Right ventricle myocardium superior (tissue), 1 donor: ENCODE data around the gene PRAMEF5. TPM values are rescaled to one million over a fixed set of nuclear protein-coding genes. Genes with fewer than 3 reads are reported as not detected.
"Not testable (repeated sequence)": the region's sequence is repeated elsewhere in the genome, so short reads cannot be mapped to it uniquely, and the experiment has no call there.

Experiments
- ATAC-seq: fragments of 200-7000 bp; cut with Tn5 transposase; one replicate; pipeline ENCODE4 v1.9.1; 2020; ENCODE audit warnings: mild to moderate bottlenecking; ENCODE audit not compliant: poor library complexity
- DNase-seq: peaks from one replicate; pipeline ENCODE4 v3.0.0-alpha.2; 2020
- intact Hi-C: fragments of 100-400 bp; cut with DNase I; formaldehyde crosslinking; loops from one replicate; pipeline ENCODE4 v1.11.2; 2022
- total RNA-seq: library from RNA; stranded (reverse); fragmentation: NEBNext Ultra II Directional; extraction: Animal tissue kit (Norgen Biotek cat#: 25700); gene quantifications from one replicate; pipeline ENCODE4 v1.2.1, GENCODE V29; 2021
- donor health status: DM: no; HTN: yes; CAD: no; lungs with severe emphysema.

PRAMEF5 gene
- total RNA-seq, 1 donor from 2014 or later: not detected

- DNase-seq, intact Hi-C loops, ATAC-seq: not testable (repeated sequence)
Observed at GRCh38 chr1:13245841-13246553, 8.0 kb upstream of the PRAMEF5 start.

- intact Hi-C loops: not testable (repeated sequence)
Observed at GRCh38 chr1:13246554-13246871, 7.5 kb upstream of the PRAMEF5 start.

DNA sequence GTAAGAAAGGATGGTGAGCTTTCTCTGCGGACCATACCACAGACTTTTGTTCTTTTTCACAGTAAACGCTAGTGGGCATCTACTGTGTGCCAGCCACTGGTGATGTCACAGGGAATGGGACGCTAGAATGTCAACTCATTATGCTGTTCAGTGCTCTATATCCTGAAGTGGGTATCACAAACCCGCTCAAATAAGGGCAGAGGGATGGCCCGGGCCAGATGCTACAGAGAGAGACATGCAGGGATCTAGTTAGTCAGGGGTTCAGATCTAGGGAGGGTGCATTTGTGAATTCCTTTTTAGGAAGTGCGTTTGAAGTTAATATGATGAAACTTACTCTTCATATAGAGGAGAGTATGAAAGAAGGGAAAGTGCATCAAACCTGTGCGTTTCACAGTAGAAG, 6.9 kb upstream of the PRAMEF5 start:
- intact Hi-C loops, DNase-seq, ATAC-seq: not testable (repeated sequence)

More at GRCh38 chr1:13246554-13246871, 7.5 kb upstream of the PRAMEF5 start:
- DNase-seq, ATAC-seq: not testable (repeated sequence)

- DNase-seq, ATAC-seq, intact Hi-C loops: not testable (repeated sequence)
Observed at GRCh38 chr1:13265124-13265523, 11.1 kb downstream of the PRAMEF5 start.

DNA sequence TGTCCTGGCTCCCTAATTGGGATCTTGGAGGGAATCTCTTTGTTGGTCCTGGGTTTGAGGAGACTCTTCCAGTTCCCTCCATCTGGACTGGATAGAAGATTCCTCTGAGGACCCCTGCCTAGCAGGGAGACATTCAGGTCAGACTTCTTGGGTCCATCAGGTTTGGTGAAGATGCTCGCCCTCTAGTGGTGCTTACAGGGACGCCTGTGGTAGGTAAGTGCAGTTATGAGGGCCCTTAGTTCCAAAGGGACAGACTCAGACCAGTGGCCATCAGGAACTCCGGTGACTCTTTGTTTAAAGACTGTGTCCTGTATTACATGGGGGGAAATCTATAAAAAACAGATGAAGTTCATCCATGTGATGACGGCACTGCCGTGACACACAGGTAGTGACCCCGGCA, 23.0 kb downstream of the PRAMEF5 start:
- DNase-seq, intact Hi-C loops, ATAC-seq: not testable (repeated sequence)

DNA sequence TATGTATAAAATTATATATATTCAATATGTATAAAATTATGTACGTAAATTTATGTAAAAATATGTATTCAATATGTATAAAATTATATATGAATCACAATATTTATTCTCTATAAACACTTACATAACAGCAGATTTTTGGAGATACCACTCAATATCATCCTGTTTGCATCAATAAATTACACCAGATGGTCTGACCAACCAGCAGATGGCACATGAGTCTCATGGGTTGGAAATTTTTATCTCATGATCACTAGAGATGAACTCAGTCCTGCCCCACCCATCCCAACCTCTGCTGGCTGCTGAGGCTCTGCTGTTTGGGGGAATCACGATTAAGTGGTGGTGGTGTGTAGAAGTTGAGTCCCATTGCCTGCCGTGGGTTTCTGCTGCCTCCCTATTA, 25.6 kb downstream of the PRAMEF5 start:
- DNase-seq, intact Hi-C loops, ATAC-seq: not testable (repeated sequence)

GRCh38 chr1:13285037-13285436, 31.0 kb downstream of the PRAMEF5 start, which contains the start of gene PRAMEF8:
TSS of gene PRAMEF8 (minus strand) at chr1:13285137. CDS start at chr1:13284091, 1,046 bp downstream.
- ATAC-seq, DNase-seq, intact Hi-C loops: not testable (repeated sequence)

DNA sequence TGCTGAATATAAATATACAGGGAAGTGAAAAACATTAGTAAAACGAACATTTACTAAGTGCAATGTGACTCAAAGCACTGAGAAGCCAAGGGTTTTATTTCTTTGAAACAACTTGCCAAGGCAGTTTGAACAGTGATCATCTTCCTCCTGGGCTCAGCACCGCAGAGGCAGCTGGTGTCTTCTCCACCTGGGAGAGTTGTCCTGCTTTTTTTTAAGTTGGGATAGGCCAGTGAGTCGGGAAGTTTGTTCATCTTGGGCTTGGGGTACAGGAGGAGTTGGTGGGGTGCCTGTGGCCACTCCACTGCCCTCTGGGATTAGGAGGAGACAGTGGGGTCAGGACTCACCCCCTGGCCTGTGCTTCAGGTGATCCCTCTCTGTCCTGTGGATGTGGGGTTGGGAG, 35.0 kb downstream of the PRAMEF5 start:
- DNase-seq, ATAC-seq, intact Hi-C loops: not testable (repeated sequence)

DNA sequence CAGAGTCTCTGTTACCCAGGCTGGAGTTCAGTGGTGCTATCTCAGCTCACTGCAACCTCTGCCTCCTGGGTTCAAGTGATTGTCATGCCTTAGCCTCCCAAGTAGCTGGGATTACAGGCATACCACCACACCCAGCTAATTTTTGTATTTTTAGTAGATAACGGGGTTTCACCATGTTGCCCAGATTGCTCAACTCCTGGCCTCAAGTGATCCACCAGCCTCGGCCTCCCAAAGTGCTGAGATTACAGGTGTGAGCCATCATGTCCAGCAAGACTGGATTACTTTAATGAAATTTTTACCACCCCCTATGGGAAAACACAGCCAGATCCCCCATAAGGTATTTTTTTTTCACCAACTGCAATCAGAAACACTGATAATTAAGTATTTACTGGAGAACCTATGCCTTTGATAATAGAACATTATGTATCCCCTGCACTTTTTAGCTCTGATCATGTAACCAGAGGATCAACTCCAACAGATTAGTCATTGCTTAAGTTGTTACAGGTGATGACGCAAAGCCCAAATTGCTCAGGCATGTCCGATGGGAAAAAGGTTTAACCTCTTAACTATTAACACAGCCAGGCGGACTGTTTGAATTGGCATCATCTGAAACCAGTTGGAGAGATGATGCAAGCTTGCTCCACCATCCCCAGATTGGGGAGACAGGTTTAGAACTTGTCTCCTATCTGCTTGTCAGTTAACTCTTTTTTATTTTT, 43.4 kb downstream of the PRAMEF5 start:
- ATAC-seq, intact Hi-C loops, DNase-seq: not testable (repeated sequence)

DNA sequence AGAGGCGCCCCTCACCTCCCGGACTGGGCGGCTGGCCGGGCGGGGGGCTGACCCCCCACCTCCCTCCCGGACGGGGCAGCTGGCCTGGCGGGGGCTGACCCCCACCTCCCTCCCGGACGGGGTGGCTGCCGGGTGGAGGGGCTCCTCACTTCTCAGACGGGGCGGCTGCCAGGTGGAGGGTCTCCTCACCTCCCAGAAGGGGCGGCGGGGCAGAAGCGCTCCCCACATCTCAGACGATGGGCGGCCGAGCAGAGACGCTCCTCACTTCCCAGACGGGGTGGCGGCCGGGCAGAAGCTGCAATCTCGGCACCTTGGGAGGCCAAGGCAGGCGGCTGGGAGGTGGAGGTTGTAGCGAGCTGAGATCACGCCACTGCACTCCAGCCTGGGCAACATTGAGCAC, 44.7 kb downstream of the PRAMEF5 start:
- ATAC-seq, intact Hi-C loops, DNase-seq: not testable (repeated sequence)

DNA sequence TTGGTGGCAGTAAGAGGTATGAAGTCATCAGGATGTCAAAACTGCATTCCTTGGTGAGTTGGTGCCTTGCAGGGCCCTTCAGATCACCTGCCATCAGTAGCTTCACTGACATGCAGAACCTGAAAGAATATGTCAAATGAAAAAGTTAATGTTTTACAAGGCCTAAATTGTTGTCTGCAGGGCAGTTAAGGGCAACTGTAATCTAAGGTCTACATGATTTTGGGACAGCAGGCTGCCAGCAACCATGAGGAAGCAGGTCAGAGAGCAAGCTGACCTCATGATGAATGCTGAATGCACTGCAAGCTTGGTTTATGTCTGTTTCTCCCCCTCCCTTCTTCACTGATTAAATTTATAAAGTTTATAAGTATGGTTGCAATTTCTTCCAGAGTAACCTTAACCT, 48.2 kb downstream of the PRAMEF5 start:
- intact Hi-C loops: not testable (repeated sequence)

GRCh38 chr1:13303239-13303638, 49.2 kb downstream of the PRAMEF5 start, which contains the start of gene PRAMEF33:
TSS of gene PRAMEF33 (plus strand) at chr1:13303539. CDS start at chr1:13305955, 2,416 bp downstream.
- intact Hi-C loops, ATAC-seq, DNase-seq: not testable (repeated sequence)

More for the DNA sequence above, 48.2 kb downstream of the PRAMEF5 start:
- not testable (repeated sequence) for DNase-seq, ATAC-seq

Other genes starting within 250 kb of the PRAMEF5 start
- not detected for gene PRAMEF27, start 197.6 kb upstream of the PRAMEF5 start, total RNA-seq
- not detected for gene HNRNPCL3, start 193.4 kb upstream of the PRAMEF5 start, total RNA-seq
- gene PRAMEF25, start 183.4 kb upstream of the PRAMEF5 start, total RNA-seq: not detected
- not detected for gene HNRNPCL2, start 137.3 kb upstream of the PRAMEF5 start, total RNA-seq
- not detected for gene PRAMEF26, start 98.2 kb upstream of the PRAMEF5 start, total RNA-seq
- not detected for gene HNRNPCL4, start 88.6 kb upstream of the PRAMEF5 start, total RNA-seq
- not detected for gene PRAMEF9, start 82.3 kb upstream of the PRAMEF5 start, total RNA-seq
- gene PRAMEF13, start 52.8 kb upstream of the PRAMEF5 start, total RNA-seq: not detected
- not detected for gene PRAMEF18, start 28.0 kb upstream of the PRAMEF5 start, total RNA-seq
- not detected for gene PRAMEF8, start 30.9 kb downstream of the PRAMEF5 start, total RNA-seq
- gene PRAMEF33, start 49.3 kb downstream of the PRAMEF5 start, total RNA-seq: not detected
- not detected for gene PRAMEF15, start 61.4 kb downstream of the PRAMEF5 start, total RNA-seq
- gene PRAMEF14, start 92.9 kb downstream of the PRAMEF5 start, total RNA-seq: not detected
- not detected for gene PRAMEF19, start 117.7 kb downstream of the PRAMEF5 start, total RNA-seq
- not detected for gene PRAMEF17, start 135.4 kb downstream of the PRAMEF5 start, total RNA-seq
- gene PRAMEF20, start 156.3 kb downstream of the PRAMEF5 start, total RNA-seq: not detected